ENCODE results near the gene ENOX1. TPM values are rescaled to one million over a fixed set of nuclear protein-coding genes. Genes with fewer than 3 reads are reported as not detected.

Gene ENOX1
- total RNA-seq, 1 experiment from 2014 or later = 1.8 TPM

DNA sequence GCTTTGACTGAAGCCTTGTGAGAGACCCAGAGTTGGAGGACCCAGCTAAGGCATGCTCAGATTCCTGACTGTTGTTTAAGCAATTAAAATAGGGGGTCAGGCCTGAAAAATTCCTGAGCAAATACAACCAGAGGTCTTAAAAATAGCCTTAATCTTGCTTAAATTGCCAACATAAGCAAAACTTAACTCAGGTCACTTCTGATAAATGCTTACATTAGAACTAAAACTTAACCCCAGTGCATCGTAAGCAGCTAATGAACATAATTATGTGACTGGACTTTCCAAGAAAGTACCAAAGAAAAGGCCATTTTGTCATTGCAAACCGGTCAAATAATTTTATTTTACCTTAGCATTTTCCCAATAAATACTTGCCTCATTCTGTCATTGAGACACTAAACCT lies 294.5 kb downstream of the ENOX1 start:
- Mint-ChIP-seq H3K27me3 (ENCODE audit: insufficient read depth, unreplicated experiment) (no peaks in the 10 kb centered on the region), H3K36me3 (ENCODE audit: insufficient read depth, unreplicated experiment) (peaks cover 5% of the 10 kb centered on the region), H3K4me1 (ENCODE audit: insufficient read depth, unreplicated experiment) (peaks cover 7% of the 10 kb centered on the region), H3K27ac (ENCODE audit: low read depth, unreplicated experiment) (no peak overlapping the region), H3K9me3 (ENCODE audit: unreplicated experiment) (no peaks in the 10 kb centered on the region), H3K4me3 (ENCODE audit: unreplicated experiment) (no peak overlapping the region)
- no TSS peak for BruUV-seq (replicated peaks)
- DNase-seq (ENCODE audit: unreplicated experiment) = no peak
- POLR2A ChIA-PET = no interaction called here
- TF ChIP-seq, protein P1, sequence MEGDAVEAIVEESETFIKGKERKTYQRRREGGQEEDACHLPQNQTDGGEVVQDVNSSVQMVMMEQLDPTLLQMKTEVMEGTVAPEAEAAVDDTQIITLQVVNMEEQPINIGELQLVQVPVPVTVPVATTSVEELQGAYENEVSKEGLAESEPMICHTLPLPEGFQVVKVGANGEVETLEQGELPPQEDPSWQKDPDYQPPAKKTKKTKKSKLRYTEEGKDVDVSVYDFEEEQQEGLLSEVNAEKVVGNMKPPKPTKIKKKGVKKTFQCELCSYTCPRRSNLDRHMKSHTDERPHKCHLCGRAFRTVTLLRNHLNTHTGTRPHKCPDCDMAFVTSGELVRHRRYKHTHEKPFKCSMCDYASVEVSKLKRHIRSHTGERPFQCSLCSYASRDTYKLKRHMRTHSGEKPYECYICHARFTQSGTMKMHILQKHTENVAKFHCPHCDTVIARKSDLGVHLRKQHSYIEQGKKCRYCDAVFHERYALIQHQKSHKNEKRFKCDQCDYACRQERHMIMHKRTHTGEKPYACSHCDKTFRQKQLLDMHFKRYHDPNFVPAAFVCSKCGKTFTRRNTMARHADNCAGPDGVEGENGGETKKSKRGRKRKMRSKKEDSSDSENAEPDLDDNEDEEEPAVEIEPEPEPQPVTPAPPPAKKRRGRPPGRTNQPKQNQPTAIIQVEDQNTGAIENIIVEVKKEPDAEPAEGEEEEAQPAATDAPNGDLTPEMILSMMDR (IDR thresholded peaks at IDR 0.05; ENCODE audit: unreplicated experiment) = no peak
- CTCF ChIA-PET = no interaction called here
- intact Hi-C loops (cut with micrococcal nuclease) = no loop called here

DNA sequence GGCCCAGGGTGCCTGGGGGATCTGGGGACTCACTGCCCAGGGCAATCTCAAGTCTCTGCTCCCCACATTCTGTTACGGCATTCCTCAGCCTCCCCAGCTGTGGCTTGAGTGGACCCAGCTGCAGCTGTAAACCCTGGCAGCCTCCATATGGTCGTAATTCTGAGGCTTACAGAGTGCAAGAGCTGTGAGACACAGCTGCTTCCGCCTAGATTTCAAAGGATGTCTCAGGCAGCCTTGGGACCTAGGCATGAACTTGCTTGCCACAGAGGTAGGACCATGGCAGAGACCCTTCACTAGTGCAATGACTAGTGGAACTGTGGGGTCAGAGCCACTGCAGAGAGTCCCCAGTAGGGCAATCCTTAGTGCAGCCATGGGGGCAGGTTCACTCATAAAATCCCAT lies 297.5 kb downstream of the ENOX1 start:
- DNase-seq (ENCODE audit: unreplicated experiment) = no peak
- no peaks in the 10 kb centered on the region for H3K27me3 Mint-ChIP-seq (ENCODE audit: insufficient read depth, unreplicated experiment)
- TF ChIP-seq, protein P1 (IDR thresholded peaks at IDR 0.05; ENCODE audit: unreplicated experiment) = no peak
- no peaks in the 10 kb centered on the region for H3K9me3 Mint-ChIP-seq (ENCODE audit: unreplicated experiment)
- BruUV-seq (replicated peaks) = no TSS peak
- POLR2A ChIA-PET = no interaction called here
- peaks cover 1% of the 10 kb centered on the region for H3K4me1 Mint-ChIP-seq (ENCODE audit: insufficient read depth, unreplicated experiment)
- no peak overlapping the region for H3K4me3 Mint-ChIP-seq (ENCODE audit: unreplicated experiment)
- CTCF ChIA-PET = no interaction called here
- H3K36me3 Mint-ChIP-seq (ENCODE audit: insufficient read depth, unreplicated experiment) = no peaks in the 10 kb centered on the region
- intact Hi-C loops (cut with micrococcal nuclease) = no loop called here
- H3K27ac Mint-ChIP-seq (ENCODE audit: low read depth, unreplicated experiment) = no peak overlapping the region

DNA sequence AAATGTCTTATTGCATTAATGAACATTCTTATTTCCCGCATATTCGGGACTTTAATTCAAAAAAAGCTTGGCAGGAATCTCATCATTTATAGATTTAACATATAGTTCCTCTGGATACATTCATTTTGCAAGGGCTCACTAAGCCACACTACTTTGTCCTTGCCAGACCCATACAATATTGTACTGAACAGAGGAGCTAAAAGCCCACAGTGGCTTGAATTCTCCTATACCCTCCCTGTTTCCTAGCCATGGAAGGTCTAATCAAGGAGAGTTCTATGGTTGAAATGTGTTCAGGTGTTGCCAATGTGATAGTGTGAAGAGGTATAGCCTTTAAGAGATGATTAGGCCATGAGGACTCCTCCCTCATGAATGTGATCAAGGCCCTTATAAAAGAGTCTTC lies 298.9 kb downstream of the ENOX1 start:
- POLR2A ChIA-PET = no interaction called here
- CTCF ChIA-PET = interaction anchor here (1.1 kb wide), 1 partner anchor 11 kb away, joined by 4 read pairs; no protein-coding TSS in a partner anchor
- no peaks in the 10 kb centered on the region for H3K27me3 Mint-ChIP-seq (ENCODE audit: insufficient read depth, unreplicated experiment)
- no peak for DNase-seq (ENCODE audit: unreplicated experiment)
- H3K36me3 Mint-ChIP-seq (ENCODE audit: insufficient read depth, unreplicated experiment) = no peaks in the 10 kb centered on the region
- no TSS peak for BruUV-seq (replicated peaks)
- H3K4me3 Mint-ChIP-seq (ENCODE audit: unreplicated experiment) = no peak overlapping the region
- intact Hi-C loops (cut with micrococcal nuclease) = no loop called here
- no peaks in the 10 kb centered on the region for H3K4me1 Mint-ChIP-seq (ENCODE audit: insufficient read depth, unreplicated experiment)
- no peak overlapping the region for H3K27ac Mint-ChIP-seq (ENCODE audit: low read depth, unreplicated experiment)
- TF ChIP-seq, protein P1 (IDR thresholded peaks at IDR 0.05; ENCODE audit: unreplicated experiment) = no peak
- no peaks in the 10 kb centered on the region for H3K9me3 Mint-ChIP-seq (ENCODE audit: unreplicated experiment)

DNA sequence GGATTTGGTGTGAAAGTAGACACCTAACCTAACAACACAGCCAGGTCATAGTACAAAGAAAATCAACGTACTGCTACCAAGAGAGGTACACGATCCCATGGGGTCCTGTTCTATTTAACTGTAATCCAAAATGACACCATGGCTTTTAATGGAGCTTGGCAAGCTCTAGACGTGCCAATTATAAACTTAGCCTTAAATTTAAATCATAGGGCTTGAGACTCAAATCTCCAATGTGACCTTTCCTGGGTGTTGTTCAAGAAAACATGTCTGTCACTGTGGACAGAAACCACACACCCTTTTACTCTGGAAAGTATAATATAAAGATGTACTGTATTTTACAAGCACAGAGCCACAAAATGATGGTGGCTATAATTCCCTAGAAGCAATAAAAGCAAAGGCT lies 299.3 kb downstream of the ENOX1 start:
- no peaks in the 10 kb centered on the region for H3K4me1 Mint-ChIP-seq (ENCODE audit: insufficient read depth, unreplicated experiment)

More for the DNA sequence above, 299.3 kb downstream of the ENOX1 start:
- Mint-ChIP-seq H3K4me3 (ENCODE audit: unreplicated experiment) (no peak overlapping the region), H3K27ac (ENCODE audit: low read depth, unreplicated experiment) (no peak overlapping the region), H3K9me3 (ENCODE audit: unreplicated experiment) (no peaks in the 10 kb centered on the region), H3K36me3 (ENCODE audit: insufficient read depth, unreplicated experiment) (no peaks in the 10 kb centered on the region), H3K27me3 (ENCODE audit: insufficient read depth, unreplicated experiment) (no peaks in the 10 kb centered on the region)
- ChIA-PET CTCF (no interaction called here), POLR2A (no interaction called here)
- BruUV-seq (replicated peaks) = no TSS peak
- TF ChIP-seq, protein P1 (IDR thresholded peaks at IDR 0.05; ENCODE audit: unreplicated experiment) = no peak
- DNase-seq (ENCODE audit: unreplicated experiment) = no peak
- intact Hi-C loops (cut with micrococcal nuclease) = no loop called here

All from MCF 10A (cell line).